Measurements from ENCODE around the gene RFLNA.

RFLNA gene

DNA sequence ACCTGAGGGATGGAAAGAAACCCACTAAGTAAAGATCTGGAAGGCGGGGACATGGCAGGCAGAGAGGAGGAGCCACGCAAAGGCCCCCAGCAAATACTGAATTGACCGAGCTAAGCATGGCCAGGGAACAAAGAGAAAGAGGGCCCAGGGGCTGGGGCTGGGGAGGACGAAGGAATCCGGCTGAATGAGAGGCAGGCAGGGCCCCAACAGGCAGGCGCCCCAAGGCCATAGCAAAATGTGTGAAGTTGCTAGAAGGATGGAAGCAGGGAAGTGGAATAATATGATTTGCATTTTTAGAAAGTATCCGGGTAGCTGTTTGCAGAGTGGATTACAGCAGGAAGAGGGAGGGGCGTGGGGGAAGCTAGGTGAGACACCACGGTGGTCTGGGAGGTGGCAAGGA lies 49.1 kb downstream of the RFLNA start:
- TF ChIP-seq, protein P1, sequence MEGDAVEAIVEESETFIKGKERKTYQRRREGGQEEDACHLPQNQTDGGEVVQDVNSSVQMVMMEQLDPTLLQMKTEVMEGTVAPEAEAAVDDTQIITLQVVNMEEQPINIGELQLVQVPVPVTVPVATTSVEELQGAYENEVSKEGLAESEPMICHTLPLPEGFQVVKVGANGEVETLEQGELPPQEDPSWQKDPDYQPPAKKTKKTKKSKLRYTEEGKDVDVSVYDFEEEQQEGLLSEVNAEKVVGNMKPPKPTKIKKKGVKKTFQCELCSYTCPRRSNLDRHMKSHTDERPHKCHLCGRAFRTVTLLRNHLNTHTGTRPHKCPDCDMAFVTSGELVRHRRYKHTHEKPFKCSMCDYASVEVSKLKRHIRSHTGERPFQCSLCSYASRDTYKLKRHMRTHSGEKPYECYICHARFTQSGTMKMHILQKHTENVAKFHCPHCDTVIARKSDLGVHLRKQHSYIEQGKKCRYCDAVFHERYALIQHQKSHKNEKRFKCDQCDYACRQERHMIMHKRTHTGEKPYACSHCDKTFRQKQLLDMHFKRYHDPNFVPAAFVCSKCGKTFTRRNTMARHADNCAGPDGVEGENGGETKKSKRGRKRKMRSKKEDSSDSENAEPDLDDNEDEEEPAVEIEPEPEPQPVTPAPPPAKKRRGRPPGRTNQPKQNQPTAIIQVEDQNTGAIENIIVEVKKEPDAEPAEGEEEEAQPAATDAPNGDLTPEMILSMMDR (conservative IDR thresholded peaks at IDR 0.05; ENCODE audit: low read length) = no peak
- no peak for TF ChIP-seq EZH2phosphoT487 (IDR thresholded peaks at IDR 0.05; ENCODE audit: borderline replicate concordance)
- H3K4me3 ChIP-seq (ENCODE audit: low read length, poor library complexity, severe bottlenecking) = no peak overlapping the region
- no peaks in the 10 kb centered on the region for H3K27me3 ChIP-seq (ENCODE audit: insufficient read depth, low read length, poor library complexity, severe bottlenecking)
- H4K20me1 ChIP-seq (ENCODE audit: insufficient read depth, low read length, poor library complexity, severe bottlenecking) = no peaks in the 10 kb centered on the region
- no peak overlapping the region for H2AFZ ChIP-seq (ENCODE audit: low read length)
- no peaks in the 10 kb centered on the region for H3K79me2 ChIP-seq (ENCODE audit: insufficient read depth, low read length)
- H3K4me2 ChIP-seq (ENCODE audit: low read depth, low read length, poor library complexity, severe bottlenecking) = no peak overlapping the region
- no peaks in the 10 kb centered on the region for H3K9me2 ChIP-seq (replicated peaks; ENCODE audit: low read depth, low read length)
- H3K36me3 ChIP-seq (ENCODE audit: insufficient read depth, low read length) = peaks cover 59% of the 10 kb centered on the region; the same call in 1 of the 2 replicates
- no peak overlapping the region for H3K9ac ChIP-seq (ENCODE audit: low read depth, low read length, poor library complexity, severe bottlenecking)
- no peaks in the 10 kb centered on the region for H3K4me1 ChIP-seq (ENCODE audit: insufficient read depth, low read length, poor library complexity, severe bottlenecking)
- H3K9me3 ChIP-seq (ENCODE audit: insufficient read depth, low read depth, low read length) = no peaks in the 10 kb centered on the region
- H3F3A ChIP-seq (ENCODE audit: low read depth) = no peaks in the 10 kb centered on the region

DNA sequence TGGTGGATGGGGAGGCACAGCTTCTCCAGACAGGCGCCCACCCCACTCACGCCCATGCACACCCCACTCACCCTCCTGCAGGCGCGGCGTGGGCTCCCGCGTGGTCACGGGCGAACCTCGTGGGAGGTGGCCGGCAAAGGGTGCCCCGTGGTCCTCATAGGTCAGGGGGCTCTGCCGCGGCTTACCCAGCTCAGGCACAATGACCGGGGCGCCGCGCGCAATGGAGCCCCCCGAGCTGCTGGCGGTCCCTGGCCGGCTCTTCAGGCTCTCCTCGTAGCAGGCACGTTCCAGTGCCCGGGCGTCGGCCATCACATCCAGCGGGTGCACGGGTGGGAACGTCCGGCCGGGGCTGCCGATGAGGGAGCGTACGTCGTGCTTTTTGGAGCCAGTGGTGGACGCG lies 49.6 kb downstream of the RFLNA start:
- Histone ChIP-seq H3K9me3 (ENCODE audit: insufficient read depth, low read depth, low read length) (no peaks in the 10 kb centered on the region), H3K27me3 (ENCODE audit: insufficient read depth, low read length, poor library complexity, severe bottlenecking) (no peaks in the 10 kb centered on the region)

DNA sequence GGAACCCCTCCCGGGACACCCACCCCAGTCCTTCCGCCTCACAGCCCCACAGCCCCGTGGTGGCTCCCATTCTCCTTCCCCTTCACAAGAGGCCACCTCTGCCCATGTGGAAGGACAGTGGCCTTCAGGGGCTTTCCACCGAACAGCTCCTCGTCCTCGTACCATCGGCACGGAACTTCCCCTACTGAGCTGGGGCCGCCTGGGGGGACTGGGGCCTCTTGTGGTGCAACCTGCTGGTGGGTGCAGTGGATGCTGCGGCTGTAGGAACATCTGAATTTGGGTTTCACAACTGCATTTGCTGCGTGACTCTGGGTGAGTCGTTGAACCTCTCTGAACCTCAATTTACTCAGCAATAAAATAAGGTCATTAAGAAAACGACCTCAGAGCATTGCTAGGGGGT lies 50.9 kb downstream of the RFLNA start:
- H3K79me2 ChIP-seq (ENCODE audit: insufficient read depth, low read length) = no peaks in the 10 kb centered on the region
- H4K20me1 ChIP-seq (ENCODE audit: insufficient read depth, low read length, poor library complexity, severe bottlenecking) = no peaks in the 10 kb centered on the region
- no peaks in the 10 kb centered on the region for H3K9me2 ChIP-seq (replicated peaks; ENCODE audit: low read depth, low read length)
- H3K4me1 ChIP-seq (ENCODE audit: insufficient read depth, low read length, poor library complexity, severe bottlenecking) = no peaks in the 10 kb centered on the region
- no peak for TF ChIP-seq EZH2phosphoT487 (IDR thresholded peaks at IDR 0.05; ENCODE audit: borderline replicate concordance)
- TF ChIP-seq, protein P1 (conservative IDR thresholded peaks at IDR 0.05; ENCODE audit: low read length) = no peak
- no peaks in the 10 kb centered on the region for H3K27me3 ChIP-seq (ENCODE audit: insufficient read depth, low read length, poor library complexity, severe bottlenecking)
- no peak overlapping the region for H2AFZ ChIP-seq (ENCODE audit: low read length)
- no peaks in the 10 kb centered on the region for H3K9me3 ChIP-seq (ENCODE audit: insufficient read depth, low read depth, low read length)
- no peaks in the 10 kb centered on the region for H3F3A ChIP-seq (ENCODE audit: low read depth)
- no peak overlapping the region for H3K9ac ChIP-seq (ENCODE audit: low read depth, low read length, poor library complexity, severe bottlenecking)
- no peak overlapping the region for H3K4me2 ChIP-seq (ENCODE audit: low read depth, low read length, poor library complexity, severe bottlenecking)
- no peak overlapping the region for H3K4me3 ChIP-seq (ENCODE audit: low read length, poor library complexity, severe bottlenecking)
- peaks cover 64% of the 10 kb centered on the region; the same call in 1 of the 2 replicates for H3K36me3 ChIP-seq (ENCODE audit: insufficient read depth, low read length)

More for the DNA sequence above, 49.6 kb downstream of the RFLNA start:
- Histone ChIP-seq H4K20me1 (ENCODE audit: insufficient read depth, low read length, poor library complexity, severe bottlenecking) (no peaks in the 10 kb centered on the region), H3K4me1 (ENCODE audit: insufficient read depth, low read length, poor library complexity, severe bottlenecking) (no peaks in the 10 kb centered on the region), H3K4me2 (ENCODE audit: low read depth, low read length, poor library complexity, severe bottlenecking) (no peak overlapping the region), H3K9me2 (replicated peaks; ENCODE audit: low read depth, low read length) (no peaks in the 10 kb centered on the region), H3K4me3 (ENCODE audit: low read length, poor library complexity, severe bottlenecking) (no peak overlapping the region), H3K9ac (ENCODE audit: low read depth, low read length, poor library complexity, severe bottlenecking) (no peak overlapping the region), H2AFZ (ENCODE audit: low read length) (no peak overlapping the region), H3K36me3 (ENCODE audit: insufficient read depth, low read length) (peaks cover 61% of the 10 kb centered on the region; the same call in 1 of the 2 replicates), H3K79me2 (ENCODE audit: insufficient read depth, low read length) (no peaks in the 10 kb centered on the region), H3F3A (ENCODE audit: low read depth) (no peaks in the 10 kb centered on the region)
- TF ChIP-seq, protein P1 (conservative IDR thresholded peaks at IDR 0.05; ENCODE audit: low read length) = no peak
